ENCODE data around the gene UBE3B. TPM values are rescaled to one million over a fixed set of nuclear protein-coding genes. Genes with fewer than 3 reads are reported as not detected.

Gene UBE3B
- total RNA-seq, 4 donors from 2014 or later: 45.2 to 63.6 (median 62.8) TPM

- Histone ChIP-seq H3K27me3 (no peaks in the 10 kb centered on the region), H3K36me3 (peaks cover 0 to 87% of the 10 kb centered on the region in 2 donors), H3K4me1 (peaks cover 0 to 58% (median 11%) of the 10 kb centered on the region in 3 donors), H3K9me3 (no peaks in the 10 kb centered on the region), H3K27ac (no peak overlapping the region), H3K4me3 (no peak overlapping the region)
- WGBS, 2 donors (ENCODE audit: low coverage in 1 of 2): 86% methylated on average over 2 of the region's 2 CpGs; no CpG with 5 or more reads in 1 of the 2 donors
- no peak for ATAC-seq
- TF ChIP-seq POLR2A (IDR thresholded peaks at IDR 0.05) (no peak), CTCF (IDR thresholded peaks at IDR 0.05) (no peak), POLR2AphosphoS5 (IDR thresholded peaks at IDR 0.05) (no peak), EP300 (IDR thresholded peaks at IDR 0.05) (no peak)
Measured at GRCh38 chr12:109452489-109452888, 24.9 kb upstream of the UBE3B start.

GRCh38 chr12:109455706-109456105 lies 21.7 kb upstream of the UBE3B start:
- 43 to 85% methylated on average over 1 of the region's 1 CpG for WGBS, 2 donors (ENCODE audit: low coverage in 1 of 2)
- Histone ChIP-seq H3K4me3 (no peak overlapping the region), H3K4me1 (peaks cover 8 to 72% (median 35%) of the 10 kb centered on the region in 3 donors), H3K27me3 (no peaks in the 10 kb centered on the region), H3K9me3 (no peaks in the 10 kb centered on the region), H3K27ac (peak overlapping the region in 3 of 4 donors; percentile 90 to 98 (median 94)), H3K36me3 (peaks cover 0 to 82% of the 10 kb centered on the region in 2 donors)
- ATAC-seq: no peak
- TF ChIP-seq POLR2AphosphoS5 (IDR thresholded peaks at IDR 0.05) (no peak), EP300 (IDR thresholded peaks at IDR 0.05) (no peak), POLR2A (IDR thresholded peaks at IDR 0.05) (no peak), CTCF (IDR thresholded peaks at IDR 0.05) (no peak)

- Histone ChIP-seq H3K4me1 (peaks cover 18 to 74% (median 57%) of the 10 kb centered on the region in 3 donors), H3K9me3 (no peaks in the 10 kb centered on the region), H3K36me3 (peaks cover 0 to 58% of the 10 kb centered on the region in 2 donors), H3K27me3 (no peaks in the 10 kb centered on the region), H3K4me3 (no peak overlapping the region), H3K27ac (peak overlapping the region; percentile 90 to 100 (median 96))
- TF ChIP-seq POLR2A (IDR thresholded peaks at IDR 0.05) (no peak), POLR2AphosphoS5 (IDR thresholded peaks at IDR 0.05) (peak; percentile 38), EP300 (IDR thresholded peaks at IDR 0.05) (no peak), CTCF (IDR thresholded peaks at IDR 0.05) (no peak)
- no peak for ATAC-seq
- WGBS, 2 donors (ENCODE audit: low coverage in 1 of 2): 0 to 13% methylated on average over 2 to 3 of the region's 4 CpGs
Measured at GRCh38 chr12:109458086-109458485, 19.3 kb upstream of the UBE3B start.

GRCh38 chr12:109458771-109459208 lies 18.6 kb upstream of the UBE3B start:
- Histone ChIP-seq H3K36me3 (peaks cover 0 to 51% of the 10 kb centered on the region in 2 donors), H3K27ac (peak overlapping the region; percentile 90 to 100 (median 96)), H3K27me3 (no peaks in the 10 kb centered on the region), H3K9me3 (no peaks in the 10 kb centered on the region), H3K4me3 (no peak overlapping the region), H3K4me1 (peaks cover 22 to 79% (median 62%) of the 10 kb centered on the region in 3 donors)
- TF ChIP-seq EP300 (IDR thresholded peaks at IDR 0.05) (no peak), POLR2A (IDR thresholded peaks at IDR 0.05) (no peak), POLR2AphosphoS5 (IDR thresholded peaks at IDR 0.05) (no peak)
- WGBS, 2 donors (ENCODE audit: low coverage in 1 of 2): 27 to 51% methylated on average over 3 to 4 of the region's 6 CpGs
- ATAC-seq: no peak

- ATAC-seq: no peak
- Histone ChIP-seq H3K27ac (peak overlapping the region; percentile 90 to 100 (median 96)), H3K4me1 (peaks cover 26 to 84% (median 66%) of the 10 kb centered on the region in 3 donors), H3K27me3 (no peaks in the 10 kb centered on the region), H3K9me3 (no peaks in the 10 kb centered on the region), H3K36me3 (peaks cover 0 to 47% of the 10 kb centered on the region in 2 donors), H3K4me3 (no peak overlapping the region)
- TF ChIP-seq POLR2A (IDR thresholded peaks at IDR 0.05): no peak
- peak; percentile 40 for TF ChIP-seq POLR2AphosphoS5 (IDR thresholded peaks at IDR 0.05)
- WGBS, 2 donors (ENCODE audit: low coverage in 1 of 2): 26 to 30% methylated on average over 6 of the region's 6 CpGs
Measured at GRCh38 chr12:109459247-109459646, 18.2 kb upstream of the UBE3B start.

GRCh38 chr12:109460538-109460937 lies 16.9 kb upstream of the UBE3B start:
- no peaks in the 10 kb centered on the region for H3K9me3 ChIP-seq
- TF ChIP-seq POLR2A (IDR thresholded peaks at IDR 0.05) (no peak), CTCF (IDR thresholded peaks at IDR 0.05) (no peak), EP300 (IDR thresholded peaks at IDR 0.05) (no peak), POLR2AphosphoS5 (IDR thresholded peaks at IDR 0.05) (no peak)
- no peak for ATAC-seq
- peak overlapping the region; percentile 90 to 100 (median 96) for H3K27ac ChIP-seq
- H3K4me3 ChIP-seq: no peak overlapping the region
- H3K36me3 ChIP-seq: peaks cover 0 to 39% of the 10 kb centered on the region in 2 donors
- no peaks in the 10 kb centered on the region for H3K27me3 ChIP-seq
- 77 to 100% methylated on average over 1 to 6 of the region's 13 CpGs for WGBS, 2 donors (ENCODE audit: low coverage in 1 of 2)
- peaks cover 32 to 93% (median 78%) of the 10 kb centered on the region in 3 donors for H3K4me1 ChIP-seq
